PC-3 (cell line): Measurements from ENCODE around the gene TAS2R39. TPM values are rescaled to one million over a fixed set of nuclear protein-coding genes. Genes with fewer than 3 reads are reported as not detected.

Source experiments
- ATAC-seq: fragments of 200-7000 bp; cut with Tn5 transposase; 2 replicates; pipeline ENCODE4 v1.9.1; 2020; ENCODE audit warnings: mild to moderate bottlenecking, moderate library complexity
- BruUV-seq: library from RNA; stranded (reverse); fragments of 400-500 nt; replicated peaks from 2 replicates; lab custom pipeline; 2021; lab: Mats Ljungman, UMichigan
- CTCF ChIA-PET: fragments of 300-600 bp; sonication (Branson Sonifier 250); formaldehyde crosslinking; loops from one replicate; lab custom pipeline; 2022; ENCODE audit warnings: antibody characterized with exemption; lab: Charles Lee
- POLR2A ChIA-PET: fragments of 300-600 bp; sonication (Branson Sonifier 250); formaldehyde crosslinking; loops from one replicate; lab custom pipeline; 2022; ENCODE audit warnings: antibody characterized with exemption; ENCODE audit not compliant: unreplicated experiment; lab: Charles Lee
- DNase-seq: peaks from one replicate; pipeline ENCODE4 v3.0.0-alpha.2; 2015
- H2AFZ ChIP-seq: fragments of 300-600 bp; sonication (generic); 2 replicates; pipeline ENCODE4 v1.6.0; 2016; ENCODE audit warnings: antibody characterized with exemption, low read length
- H3F3A ChIP-seq: fragments of 300-600 bp; sonication (generic); one replicate; pipeline ENCODE4 v1.6.0; 2017; ENCODE audit warnings: antibody characterized with exemption, low read length, control low read depth, mild to moderate bottlenecking; ENCODE audit not compliant: unreplicated experiment
- H3K27ac ChIP-seq: fragments of 300-600 bp; sonication (generic); 2 replicates; pipeline ENCODE4 v1.5.1; 2016; ENCODE audit warnings: mild to moderate bottlenecking, low read length
- H3K27me3 ChIP-seq: fragments of 300-600 bp; sonication (generic); 2 replicates; pipeline ENCODE4 v1.6.1; 2016; ENCODE audit warnings: low read length, mixed read lengths
- H3K36me3 ChIP-seq: fragments of 300-600 bp; sonication (generic); 2 replicates; pipeline ENCODE4 v1.6.1; 2016; ENCODE audit warnings: low read depth, mixed run types, low read length, mixed read lengths
- H3K4me1 ChIP-seq: fragments of 300-600 bp; sonication (generic); 2 replicates; pipeline ENCODE4 v1.5.1; 2016; ENCODE audit warnings: low read length; ENCODE audit not compliant: insufficient read depth
- H3K4me2 ChIP-seq: fragments of 300-600 bp; sonication (generic); 2 replicates; pipeline ENCODE4 v1.6.0; 2016; ENCODE audit warnings: low read length
- H3K4me3 ChIP-seq: fragments of 300-600 bp; sonication (generic); 2 replicates; pipeline ENCODE4 v1.5.1; 2016; ENCODE audit warnings: mild to moderate bottlenecking, low read length, mixed read lengths
- H3K79me2 ChIP-seq: fragments of 300-600 bp; sonication (generic); 2 replicates; pipeline ENCODE4 v1.6.1; 2017; ENCODE audit warnings: low read length, mixed read lengths
- H3K9ac ChIP-seq: fragments of 300-600 bp; sonication (generic); 2 replicates; pipeline ENCODE4 v1.6.0; 2016; ENCODE audit warnings: mild to moderate bottlenecking, low read length
- H3K9me2 ChIP-seq: fragments of 300-600 bp; sonication (generic); replicated peaks from 2 replicates; pipeline ENCODE4 v1.6.1; 2016; ENCODE audit warnings: mixed run types, low read length, mixed read lengths
- H3K9me3 ChIP-seq: fragments of 300-600 bp; sonication (generic); 2 replicates; pipeline ENCODE4 v1.6.1; 2016; ENCODE audit warnings: low read length, mixed read lengths
- H4K20me1 ChIP-seq: fragments of 300-600 bp; sonication (generic); 2 replicates; pipeline ENCODE4 v1.6.1; 2016; ENCODE audit warnings: low read length, mixed read lengths
- CTCF ChIP-seq: fragments of 300-600 bp; sonication (generic); conservative IDR thresholded peaks from 2 replicates; pipeline ENCODE4 v1.5.1; 2017; ENCODE audit warnings: antibody characterized with exemption, low read depth, mild to moderate bottlenecking, low read length
- EZH2 ChIP-seq: fragments of 300-600 bp; sonication (generic); IDR thresholded peaks from one replicate; pipeline ENCODE4 v1.6.1; 2017; ENCODE audit warnings: antibody characterized with exemption, mild to moderate bottlenecking, low read length; ENCODE audit not compliant: unreplicated experiment
- EZH2phosphoT487 ChIP-seq: fragments of 300-600 bp; sonication (generic); IDR thresholded peaks from 2 replicates; pipeline ENCODE4 v1.6.1; 2018; ENCODE audit warnings: mild to moderate bottlenecking, antibody characterized with exemption, low read length, borderline replicate concordance
- intact Hi-C: fragments of 100-400 bp; cut with micrococcal nuclease; formaldehyde crosslinking; loops from 2 replicates; pipeline ENCODE4 v1.9.0; 2023
- total RNA-seq: library from RNA; depleted of rRNA; stranded (reverse); fragments of >200 nt; gene quantifications from 2 replicates; pipeline ENCODE4 v1.2.3, GENCODE V29; 2014

TAS2R39 gene
- total RNA-seq, 1 experiment from 2014 or later: not detected

GRCh38 chr7:143188994-143189393, 5.8 kb downstream of the TAS2R39 start:
- Histone ChIP-seq H3K4me3 (no peak overlapping the region), H2AFZ (no peak overlapping the region), H3K27me3 (peaks cover 44% of the 10 kb centered on the region), H3F3A (no peaks in the 10 kb centered on the region), H3K4me2 (no peak overlapping the region), H3K79me2 (no peaks in the 10 kb centered on the region), H4K20me1 (no peaks in the 10 kb centered on the region), H3K9ac (no peak overlapping the region), H3K9me3 (no peaks in the 10 kb centered on the region), H3K4me1 (no peaks in the 10 kb centered on the region), H3K27ac (no peak overlapping the region), H3K36me3 (no peaks in the 10 kb centered on the region), H3K9me2 (no peaks in the 10 kb centered on the region)
- no TSS peak for BruUV-seq
- ATAC-seq: no peak
- CTCF ChIA-PET: interaction anchor here (1.2 kb wide), 1 partner anchor 26 kb away, joined by 8 read pairs; no protein-coding TSS in a partner anchor
- POLR2A ChIA-PET: no interaction called here
- no peak for DNase-seq
- intact Hi-C loops: no loop called here
- TF ChIP-seq CTCF (no peak), EZH2 (no peak), EZH2phosphoT487 (no peak)

DNA sequence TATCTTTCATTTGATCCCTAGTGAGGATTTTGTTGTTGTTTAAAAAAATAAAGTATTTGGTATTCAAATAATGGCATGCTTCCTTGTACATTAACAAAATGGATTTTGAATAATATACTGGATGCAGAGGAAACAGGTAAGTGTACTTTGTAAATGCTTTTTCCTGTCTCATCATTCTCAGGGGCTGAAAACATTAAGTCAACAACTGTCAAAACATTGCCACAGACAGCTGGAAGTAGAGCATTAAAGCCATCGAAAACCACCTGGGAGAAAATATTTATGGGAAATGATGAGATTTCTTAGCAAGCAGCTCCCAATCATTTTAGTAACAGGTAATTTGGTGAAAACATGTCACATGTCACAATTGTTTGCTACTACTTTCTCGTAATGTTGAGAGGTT, 10.7 kb downstream of the TAS2R39 start:
- Histone ChIP-seq H3K79me2 (no peaks in the 10 kb centered on the region), H2AFZ (no peak overlapping the region), H3F3A (no peaks in the 10 kb centered on the region), H3K4me2 (no peak overlapping the region), H3K4me1 (no peaks in the 10 kb centered on the region), H3K9ac (no peak overlapping the region), H3K36me3 (no peaks in the 10 kb centered on the region), H3K9me3 (0 out of 2 replicates have a peak, but pooled peaks cover 4% of the 10 kb centered on the region), H4K20me1 (no peaks in the 10 kb centered on the region), H3K27me3 (peaks cover 22% of the 10 kb centered on the region; the same call in 1 of the 2 replicates), H3K27ac (no peak overlapping the region), H3K9me2 (no peaks in the 10 kb centered on the region), H3K4me3 (no peak overlapping the region)
- DNase-seq (no peak), ATAC-seq (no peak)
- POLR2A ChIA-PET: no interaction called here
- TF ChIP-seq EZH2 (no peak), EZH2phosphoT487 (no peak), CTCF (no peak)
- CTCF ChIA-PET: no interaction called here
- intact Hi-C loops: no loop called here
- no TSS peak for BruUV-seq

DNA sequence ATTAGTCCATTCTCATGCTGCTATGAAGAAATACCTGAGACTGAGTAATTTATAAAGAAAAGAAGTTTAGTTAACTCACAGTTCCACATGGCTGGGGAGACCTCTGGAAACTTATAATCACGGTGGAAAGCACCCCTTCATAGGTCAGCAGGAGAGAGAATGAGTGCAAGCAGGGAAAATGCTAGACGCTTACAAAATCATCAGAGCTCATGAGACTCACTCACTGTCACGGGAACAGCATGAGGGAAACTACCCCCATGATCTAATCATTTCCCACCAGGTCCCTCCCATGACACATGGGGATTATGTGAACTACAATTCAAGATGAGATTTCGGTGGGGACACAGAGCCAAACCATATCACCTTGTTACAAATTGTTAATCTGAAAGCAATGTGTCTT, 15.8 kb downstream of the TAS2R39 start:
- no TSS peak for BruUV-seq
- Histone ChIP-seq H3K36me3 (no peaks in the 10 kb centered on the region), H3K79me2 (no peaks in the 10 kb centered on the region), H3K27ac (no peak overlapping the region), H3F3A (no peaks in the 10 kb centered on the region), H3K4me2 (no peak overlapping the region), H3K27me3 (peaks cover 30% of the 10 kb centered on the region; the same call in 1 of the 2 replicates), H4K20me1 (no peaks in the 10 kb centered on the region), H3K9ac (no peak overlapping the region), H3K4me3 (no peak overlapping the region), H3K9me3 (0 out of 2 replicates have a peak, but pooled peaks cover 4% of the 10 kb centered on the region), H3K9me2 (no peaks in the 10 kb centered on the region), H3K4me1 (no peaks in the 10 kb centered on the region), H2AFZ (no peak overlapping the region)
- no peak for DNase-seq
- CTCF ChIA-PET: no interaction called here
- POLR2A ChIA-PET: no interaction called here
- TF ChIP-seq EZH2phosphoT487: no peak
- no peak for TF ChIP-seq CTCF
- TF ChIP-seq EZH2: no peak
- no peak for ATAC-seq
- intact Hi-C loops: no loop called here
